Measurements from ENCODE around the gene C1orf52. TPM values are rescaled to one million over a fixed set of nuclear protein-coding genes. Genes with fewer than 3 reads are reported as not detected.
A peak's percentile ranks its signal among the peaks of the same experiment; 100 is the strongest.

The C1orf52 gene
- total RNA-seq (2021) = 35.8 to 44.5 TPM (median 40.2 TPM) in 3 replicates
- percentile 98 among the genes with signal in this experiment for Bru-seq, nascent RNA
- long read RNA-seq, experiment 1, transcript C1orf52-201 (4 exons, 3,391 nt) = major isoform, 75 of 146 reads
- long read RNA-seq, experiment 1, transcript C1orf52-203 (3 exons, 1,219 nt) = minor isoform, 49 of 146 reads
- long read RNA-seq, experiment 1, partial matches to known transcripts = 4 of 146 reads
- long read RNA-seq, experiment 1, other reads (novel, unspliced or antisense) = 18 of 146 reads
- long read RNA-seq, experiment 2, transcript C1orf52-201 (4 exons, 3,391 nt) = major isoform, 25 of 58 reads
- long read RNA-seq, experiment 2, transcript C1orf52-203 (3 exons, 1,219 nt) = minor isoform, 16 of 58 reads
- long read RNA-seq, experiment 2, partial matches to known transcripts = 10 of 58 reads
- long read RNA-seq, experiment 2, other reads (novel, unspliced or antisense) = 7 of 58 reads
- long read RNA-seq, experiment 3, transcript C1orf52-201 (4 exons, 3,391 nt) = minor isoform, 27 of 135 reads
- long read RNA-seq, experiment 3, transcript C1orf52-203 (3 exons, 1,219 nt) = major isoform, 101 of 135 reads
- long read RNA-seq, experiment 3, partial matches to known transcripts = 1 of 135 reads
- long read RNA-seq, experiment 3, other reads (novel, unspliced or antisense) = 6 of 135 reads

GRCh38 chr1:85259118-85259911 lies at the start of gene C1orf52:
Gene C1orf52 (minus strand): TSS chr1:85259662. CDS start chr1:85259633, 29 bp downstream.
- Mint-ChIP-seq H3K4me3 (peak within 1 kb of the TSS; percentile 95), H3K4me1 (peaks cover 23% of the 10 kb centered on the region), H3K27ac (peak within 1 kb of the TSS; percentile 84), H3K27me3 (ENCODE audit: low read depth) (peaks cover 7% of the 10 kb centered on the region), H3K9me3 (peaks cover 35% of the 10 kb centered on the region), H3K36me3 (peaks cover 67% of the 10 kb centered on the region)
- DNase-seq (ENCODE audit: low spot score) (peak; percentile 99), ATAC-seq (peak; percentile 96)
- CTCF ChIA-PET = interaction anchor here (0.6 to 3.2 kb wide), 83 partner anchors 9 to 606 kb away, joined by 3 to 83 read pairs (median 4); partner anchors contain the start of genes BCL10, CCN1, MCOLN3 and SYDE2
- TF ChIP-seq CBFB (CRISPR knock-in tag; IDR thresholded peaks at IDR 0.05; ENCODE audit: low read depth) = no peak; the same call in 1 of the 2 replicates
- TF ChIP-seq MYBL2 (CRISPR knock-in tag; IDR thresholded peaks at IDR 0.05) = peak; percentile 23; the same call in 1 of the 2 replicates
- TF ChIP-seq HMGXB4 (CRISPR knock-in tag; IDR thresholded peaks at IDR 0.05) = peak; percentile 76; the same call in 1 of the 2 replicates
- peak; percentile 60; the same call in 1 of the 2 replicates for TF ChIP-seq RELA (CRISPR knock-in tag; IDR thresholded peaks at IDR 0.05; ENCODE audit: borderline replicate concordance)
- peak; percentile 97 for TF ChIP-seq SP1 (CRISPR knock-in tag; conservative IDR thresholded peaks at IDR 0.05)
- peak; percentile 38; the same call in 1 of the 2 replicates for TF ChIP-seq GABPB1 (CRISPR knock-in tag; IDR thresholded peaks at IDR 0.05)
- TF ChIP-seq CTCF (IDR thresholded peaks at IDR 0.05) = peak; percentile 99
- TF ChIP-seq FOXK1 (CRISPR knock-in tag; IDR thresholded peaks at IDR 0.05) = peak; percentile 62; the same call in 1 of the 2 replicates
- 0 out of 2 replicates have a peak, but pooled peaks have one; percentile 41 for TF ChIP-seq USF1 (CRISPR knock-in tag; IDR thresholded peaks at IDR 0.05)
- TF ChIP-seq ZBTB21 (CRISPR knock-in tag; IDR thresholded peaks at IDR 0.05; ENCODE audit: borderline replicate concordance) = no peak
- TF ChIP-seq RORB (CRISPR knock-in tag; IDR thresholded peaks at IDR 0.05) = no peak
- 0 out of 2 replicates have a peak, but pooled peaks have one; percentile 37 for TF ChIP-seq ESRRA (CRISPR knock-in tag; IDR thresholded peaks at IDR 0.05; ENCODE audit: borderline replicate concordance)
- TF ChIP-seq USF2 (CRISPR knock-in tag; IDR thresholded peaks at IDR 0.05) = peak; percentile 34; the same call in 1 of the 2 replicates
- no peak for TF ChIP-seq ZSCAN18 (CRISPR knock-in tag; IDR thresholded peaks at IDR 0.05)
- TF ChIP-seq ARID4B (CRISPR knock-in tag; IDR thresholded peaks at IDR 0.05; ENCODE audit: borderline replicate concordance) = 0 out of 2 replicates have a peak, but pooled peaks have one; percentile 68
- 0 out of 2 replicates have a peak, but pooled peaks have one; percentile 31 for TF ChIP-seq E2F5 (CRISPR knock-in tag; IDR thresholded peaks at IDR 0.05)
- 0 out of 2 replicates have a peak, but pooled peaks have one; percentile 32 for TF ChIP-seq NR3C1 (CRISPR knock-in tag; conservative IDR thresholded peaks at IDR 0.05; ENCODE audit: low read depth)
- TF ChIP-seq CREM (CRISPR knock-in tag; IDR thresholded peaks at IDR 0.05) = peak; percentile 25; the same call in 1 of the 2 replicates
- TF ChIP-seq MAX (CRISPR knock-in tag; IDR thresholded peaks at IDR 0.05) = peak; percentile 79
- POLR2A ChIA-PET = interaction anchor here (0.7 to 2.3 kb wide), 6 partner anchors 17 to 322 kb away, joined by 3 to 15 read pairs (median 4); partner anchors contain the start of gene BCL10
